Measurements from ENCODE around the gene ANKRD40CL.
A peak's percentile ranks its signal among the peaks of the same experiment; 100 is the strongest.

ANKRD40CL gene

DNA sequence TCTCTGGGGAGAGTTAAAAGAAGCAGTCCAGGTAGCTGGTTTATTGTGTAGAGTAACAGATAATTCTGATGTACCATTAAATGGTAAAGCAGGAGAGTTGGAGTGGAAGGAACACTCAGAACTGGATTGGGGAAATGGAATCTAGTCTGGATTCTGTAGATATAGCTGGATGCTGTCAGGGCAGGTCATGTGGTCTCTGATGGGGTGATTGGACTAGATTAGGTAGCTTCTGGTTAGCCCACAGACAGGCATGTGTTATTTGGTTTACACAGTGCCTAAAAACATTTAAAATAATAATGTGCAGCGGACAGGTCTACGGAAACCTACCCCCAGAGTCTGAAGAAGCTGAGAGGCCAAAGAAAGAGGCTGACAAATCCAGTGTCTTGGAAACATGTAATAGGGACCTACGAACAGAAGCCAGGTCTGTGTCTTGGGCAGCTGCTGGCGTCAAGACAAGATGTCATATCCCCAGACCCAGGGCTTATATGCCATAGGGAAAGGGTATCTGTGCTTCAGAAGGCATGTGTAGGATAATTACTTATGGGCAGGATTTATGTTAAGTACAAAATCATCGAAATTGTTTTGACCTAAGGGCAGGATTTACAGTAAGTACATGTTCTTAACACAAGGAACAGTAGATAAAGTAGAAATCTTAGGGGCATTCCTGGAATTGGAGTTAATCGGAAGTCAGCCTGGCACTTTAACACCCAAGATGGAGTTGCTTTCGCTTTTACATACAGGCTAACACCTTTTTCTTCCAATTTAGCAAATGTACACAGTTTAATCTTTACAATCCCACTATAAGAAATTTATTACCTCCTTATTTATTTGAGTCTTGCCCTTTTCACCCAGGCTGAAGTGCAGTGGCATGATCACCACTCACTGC, 35.5 kb downstream of the ANKRD40CL start:
- no peak overlapping the region for H3K9ac ChIP-seq (ENCODE audit: low read depth, low read length, poor library complexity, severe bottlenecking)
- TF ChIP-seq EZH2phosphoT487 (IDR thresholded peaks at IDR 0.05; ENCODE audit: borderline replicate concordance): no peak
- TF ChIP-seq, protein P1, sequence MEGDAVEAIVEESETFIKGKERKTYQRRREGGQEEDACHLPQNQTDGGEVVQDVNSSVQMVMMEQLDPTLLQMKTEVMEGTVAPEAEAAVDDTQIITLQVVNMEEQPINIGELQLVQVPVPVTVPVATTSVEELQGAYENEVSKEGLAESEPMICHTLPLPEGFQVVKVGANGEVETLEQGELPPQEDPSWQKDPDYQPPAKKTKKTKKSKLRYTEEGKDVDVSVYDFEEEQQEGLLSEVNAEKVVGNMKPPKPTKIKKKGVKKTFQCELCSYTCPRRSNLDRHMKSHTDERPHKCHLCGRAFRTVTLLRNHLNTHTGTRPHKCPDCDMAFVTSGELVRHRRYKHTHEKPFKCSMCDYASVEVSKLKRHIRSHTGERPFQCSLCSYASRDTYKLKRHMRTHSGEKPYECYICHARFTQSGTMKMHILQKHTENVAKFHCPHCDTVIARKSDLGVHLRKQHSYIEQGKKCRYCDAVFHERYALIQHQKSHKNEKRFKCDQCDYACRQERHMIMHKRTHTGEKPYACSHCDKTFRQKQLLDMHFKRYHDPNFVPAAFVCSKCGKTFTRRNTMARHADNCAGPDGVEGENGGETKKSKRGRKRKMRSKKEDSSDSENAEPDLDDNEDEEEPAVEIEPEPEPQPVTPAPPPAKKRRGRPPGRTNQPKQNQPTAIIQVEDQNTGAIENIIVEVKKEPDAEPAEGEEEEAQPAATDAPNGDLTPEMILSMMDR (conservative IDR thresholded peaks at IDR 0.05; ENCODE audit: low read length): no peak

DNA sequence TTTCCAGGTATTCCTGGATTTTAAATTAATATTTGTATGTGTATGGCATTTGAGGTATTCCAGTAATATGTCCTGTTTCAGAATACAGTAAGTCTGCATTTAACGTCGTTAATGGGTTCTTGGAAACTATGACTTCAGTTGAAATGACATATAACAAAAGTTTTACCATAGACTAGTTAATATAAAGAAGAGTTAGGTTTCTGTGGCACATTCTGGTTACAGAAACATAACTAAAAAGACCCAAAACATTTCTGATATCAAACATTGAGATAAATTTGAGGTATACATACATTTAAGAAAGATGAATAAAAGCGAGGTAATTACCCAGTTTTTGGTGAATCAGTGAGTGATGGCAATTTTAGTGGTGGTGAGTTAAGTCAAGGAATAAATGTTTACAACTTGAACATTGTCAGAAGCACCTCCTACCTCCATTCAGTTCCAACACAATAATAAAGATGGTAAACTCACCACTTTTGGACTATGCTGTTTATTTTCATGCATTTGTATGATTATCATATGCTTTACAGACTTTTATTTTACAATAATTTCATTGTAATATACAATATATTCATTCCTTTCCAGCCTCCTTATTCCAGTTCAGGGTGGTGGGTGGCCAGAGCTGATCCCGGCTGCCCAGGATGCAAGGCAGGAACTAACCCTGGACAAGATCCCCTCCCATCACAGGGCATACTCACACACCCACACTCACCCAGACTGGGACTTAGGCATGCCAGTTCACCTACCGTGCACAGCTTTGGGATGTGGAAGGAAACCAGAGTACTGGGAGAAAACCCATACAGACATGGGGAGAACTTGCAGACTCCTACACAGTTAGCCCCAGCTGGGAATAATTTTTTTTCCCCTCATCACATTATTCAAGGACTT, 38.2 kb downstream of the ANKRD40CL start:
- H4K20me1 ChIP-seq (ENCODE audit: insufficient read depth, low read length, poor library complexity, severe bottlenecking): peaks cover 98% of the 10 kb centered on the region
- no peak overlapping the region for H2AFZ ChIP-seq (ENCODE audit: low read length)
- no peak for TF ChIP-seq EZH2phosphoT487 (IDR thresholded peaks at IDR 0.05; ENCODE audit: borderline replicate concordance)
- TF ChIP-seq, protein P1 (conservative IDR thresholded peaks at IDR 0.05; ENCODE audit: low read length): no peak
- H3K9me2 ChIP-seq (replicated peaks; ENCODE audit: low read depth, low read length): no peaks in the 10 kb centered on the region
- H3K36me3 ChIP-seq (ENCODE audit: insufficient read depth, low read length): no peaks in the 10 kb centered on the region
- H3K4me3 ChIP-seq (ENCODE audit: low read length, poor library complexity, severe bottlenecking): no peak overlapping the region
- peaks cover 100% of the 10 kb centered on the region for H3K79me2 ChIP-seq (ENCODE audit: insufficient read depth, low read length)
- H3F3A ChIP-seq (ENCODE audit: low read depth): no peaks in the 10 kb centered on the region
- peaks cover 36% of the 10 kb centered on the region for H3K4me1 ChIP-seq (ENCODE audit: insufficient read depth, low read length, poor library complexity, severe bottlenecking)
- no peaks in the 10 kb centered on the region for H3K27me3 ChIP-seq (ENCODE audit: insufficient read depth, low read length, poor library complexity, severe bottlenecking)
- no peak overlapping the region for H3K9ac ChIP-seq (ENCODE audit: low read depth, low read length, poor library complexity, severe bottlenecking)
- H3K4me2 ChIP-seq (ENCODE audit: low read depth, low read length, poor library complexity, severe bottlenecking): peak overlapping the region; percentile 97
- H3K9me3 ChIP-seq (ENCODE audit: insufficient read depth, low read depth, low read length): no peaks in the 10 kb centered on the region

More for the DNA sequence above, 35.5 kb downstream of the ANKRD40CL start:
- peaks cover 98% of the 10 kb centered on the region for H4K20me1 ChIP-seq (ENCODE audit: insufficient read depth, low read length, poor library complexity, severe bottlenecking)
- H3K79me2 ChIP-seq (ENCODE audit: insufficient read depth, low read length): peaks cover 100% of the 10 kb centered on the region
- no peaks in the 10 kb centered on the region for H3K9me3 ChIP-seq (ENCODE audit: insufficient read depth, low read depth, low read length)
- H3F3A ChIP-seq (ENCODE audit: low read depth): no peaks in the 10 kb centered on the region
- no peaks in the 10 kb centered on the region for H3K27me3 ChIP-seq (ENCODE audit: insufficient read depth, low read length, poor library complexity, severe bottlenecking)
- H3K9me2 ChIP-seq (replicated peaks; ENCODE audit: low read depth, low read length): no peaks in the 10 kb centered on the region
- no peak overlapping the region for H3K4me3 ChIP-seq (ENCODE audit: low read length, poor library complexity, severe bottlenecking)
- H3K4me1 ChIP-seq (ENCODE audit: insufficient read depth, low read length, poor library complexity, severe bottlenecking): peaks cover 21% of the 10 kb centered on the region
- peaks cover 11% of the 10 kb centered on the region; the same call in 1 of the 2 replicates for H3K36me3 ChIP-seq (ENCODE audit: insufficient read depth, low read length)
- H3K4me2 ChIP-seq (ENCODE audit: low read depth, low read length, poor library complexity, severe bottlenecking): no peak overlapping the region
- H2AFZ ChIP-seq (ENCODE audit: low read length): no peak overlapping the region

DNA sequence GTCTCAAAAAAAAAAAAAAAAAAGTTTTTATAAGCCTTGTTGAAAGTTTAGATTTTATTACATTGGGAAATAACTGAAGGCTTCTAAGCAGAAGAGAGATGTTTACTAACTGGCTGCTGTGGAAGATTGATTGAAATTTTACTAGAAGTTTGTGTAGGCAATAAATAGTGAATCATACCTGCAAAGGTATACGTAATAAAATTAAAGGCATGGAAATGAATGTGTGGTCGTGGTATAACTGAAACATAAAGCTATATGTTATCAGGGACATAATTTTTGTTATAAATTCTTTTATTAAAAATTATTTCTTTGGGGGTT, 39.2 kb downstream of the ANKRD40CL start:
- H3K79me2 ChIP-seq (ENCODE audit: insufficient read depth, low read length): peaks cover 100% of the 10 kb centered on the region
- no peak overlapping the region for H3K4me3 ChIP-seq (ENCODE audit: low read length, poor library complexity, severe bottlenecking)
- no peak overlapping the region for H3K9ac ChIP-seq (ENCODE audit: low read depth, low read length, poor library complexity, severe bottlenecking)
- H4K20me1 ChIP-seq (ENCODE audit: insufficient read depth, low read length, poor library complexity, severe bottlenecking): peaks cover 100% of the 10 kb centered on the region
- peak overlapping the region; percentile 97 for H3K4me2 ChIP-seq (ENCODE audit: low read depth, low read length, poor library complexity, severe bottlenecking)
- H3K9me3 ChIP-seq (ENCODE audit: insufficient read depth, low read depth, low read length): no peaks in the 10 kb centered on the region
- H3K9me2 ChIP-seq (replicated peaks; ENCODE audit: low read depth, low read length): no peaks in the 10 kb centered on the region
- no peak overlapping the region for H2AFZ ChIP-seq (ENCODE audit: low read length)
- TF ChIP-seq, protein P1 (conservative IDR thresholded peaks at IDR 0.05; ENCODE audit: low read length): no peak
- no peak for TF ChIP-seq EZH2phosphoT487 (IDR thresholded peaks at IDR 0.05; ENCODE audit: borderline replicate concordance)
- no peaks in the 10 kb centered on the region for H3K36me3 ChIP-seq (ENCODE audit: insufficient read depth, low read length)
- H3K4me1 ChIP-seq (ENCODE audit: insufficient read depth, low read length, poor library complexity, severe bottlenecking): peaks cover 46% of the 10 kb centered on the region
- H3K27me3 ChIP-seq (ENCODE audit: insufficient read depth, low read length, poor library complexity, severe bottlenecking): no peaks in the 10 kb centered on the region
- no peaks in the 10 kb centered on the region for H3F3A ChIP-seq (ENCODE audit: low read depth)
